IgD-negative memory B cell (primary cell): Measurements from ENCODE around the gene GPM6B. TPM values are rescaled to one million over a fixed set of nuclear protein-coding genes. Genes with fewer than 3 reads are reported as not detected.

ENCODE experiments used
- H3K27ac Mint-ChIP-seq, 3 donors: one replicate each; pipeline ENCODE4 v1.8.0; 2020 to 2022; ENCODE audit warnings: mild to moderate bottlenecking in 3 of 3, mixed read lengths in 3 of 3, moderate library complexity in 1 of 3
- H3K27me3 Mint-ChIP-seq: one replicate; pipeline ENCODE4 v1.8.0; 2021; ENCODE audit warnings: mixed read lengths
- H3K36me3 Mint-ChIP-seq: one replicate; pipeline ENCODE4 v1.8.0; 2020; ENCODE audit warnings: mild to moderate bottlenecking, mixed read lengths
- H3K4me1 Mint-ChIP-seq, 3 donors: one replicate each; pipeline ENCODE4 v1.8.0; 2020 to 2022; ENCODE audit warnings: mixed read lengths in 3 of 3, mild to moderate bottlenecking in 1 of 3
- H3K4me3 Mint-ChIP-seq, 4 donors: one replicate each; pipeline ENCODE4 v1.8.0; 2020 to 2022; ENCODE audit warnings: mild to moderate bottlenecking in 4 of 4, mixed read lengths in 4 of 4, moderate library complexity in 3 of 4
- H3K9me3 Mint-ChIP-seq, 3 donors: one replicate each; pipeline ENCODE4 v1.8.0; 2020 to 2021; ENCODE audit warnings: mixed read lengths in 3 of 3, mild to moderate bottlenecking in 1 of 3
- polyA plus RNA-seq: library from polyadenylated mRNA; unstranded; fragments of 300-500 nt; fragmentation: Illumina TruSeq; gene quantifications from one replicate; pipeline ENCODE4 v1.2.3, GENCODE V29; 2021

GPM6B gene
- polyA plus RNA-seq, 1 donor from 2014 or later: 1.5 TPM

- H3K4me3 Mint-ChIP-seq: no peak overlapping the region
- peaks cover 0 to 4% (median 0%) of the 10 kb centered on the region in 3 donors for H3K9me3 Mint-ChIP-seq
- peaks cover 13% of the 10 kb centered on the region for H3K27me3 Mint-ChIP-seq
- H3K4me1 Mint-ChIP-seq: peaks cover 0 to 2% (median 1%) of the 10 kb centered on the region in 3 donors
- H3K27ac Mint-ChIP-seq: no peak overlapping the region
- H3K36me3 Mint-ChIP-seq: no peaks in the 10 kb centered on the region
Measured at GRCh38 chrX:13794417-13794816, 22.5 kb downstream of the GPM6B start.

- Mint-ChIP-seq H3K4me3 (no peak overlapping the region), H3K27me3 (peaks cover 13% of the 10 kb centered on the region), H3K9me3 (peaks cover 0 to 4% (median 0%) of the 10 kb centered on the region in 3 donors), H3K27ac (no peak overlapping the region), H3K4me1 (peaks cover 0 to 2% (median 1%) of the 10 kb centered on the region in 3 donors), H3K36me3 (no peaks in the 10 kb centered on the region)
Measured at GRCh38 chrX:13793897-13794296, 23.0 kb downstream of the GPM6B start.

- Mint-ChIP-seq H3K27ac (no peak overlapping the region), H3K36me3 (no peaks in the 10 kb centered on the region), H3K4me1 (peaks cover 0 to 2% (median 1%) of the 10 kb centered on the region in 3 donors), H3K4me3 (no peak overlapping the region), H3K27me3 (peaks cover 15% of the 10 kb centered on the region), H3K9me3 (peaks cover 0 to 4% (median 0%) of the 10 kb centered on the region in 3 donors)
Measured at GRCh38 chrX:13791559-13791958, 25.3 kb downstream of the GPM6B start.

- no peak overlapping the region for H3K27ac Mint-ChIP-seq
- H3K4me1 Mint-ChIP-seq: peaks cover 0 to 2% (median 1%) of the 10 kb centered on the region in 3 donors
- no peaks in the 10 kb centered on the region for H3K36me3 Mint-ChIP-seq
- no peak overlapping the region for H3K4me3 Mint-ChIP-seq
- peaks cover 15% of the 10 kb centered on the region for H3K27me3 Mint-ChIP-seq
- H3K9me3 Mint-ChIP-seq: peaks cover 0 to 4% (median 0%) of the 10 kb centered on the region in 3 donors
Measured at GRCh38 chrX:13791145-13791544, 25.7 kb downstream of the GPM6B start.

GRCh38 chrX:13790206-13791131 lies 26.4 kb downstream of the GPM6B start:
- H3K9me3 Mint-ChIP-seq: peaks cover 0 to 4% (median 0%) of the 10 kb centered on the region in 3 donors

GRCh38 chrX:13786048-13786447 lies 30.8 kb downstream of the GPM6B start:
- Mint-ChIP-seq H3K36me3 (peaks cover 3% of the 10 kb centered on the region), H3K4me1 (peaks cover 0 to 4% (median 0%) of the 10 kb centered on the region in 3 donors), H3K9me3 (no peaks in the 10 kb centered on the region), H3K4me3 (no peak overlapping the region), H3K27me3 (peaks cover 12% of the 10 kb centered on the region), H3K27ac (no peak overlapping the region)

More at GRCh38 chrX:13790206-13791131, 26.4 kb downstream of the GPM6B start:
- no peak overlapping the region for H3K27ac Mint-ChIP-seq
- no peak overlapping the region for H3K4me3 Mint-ChIP-seq
- no peaks in the 10 kb centered on the region for H3K36me3 Mint-ChIP-seq
- peaks cover 0 to 2% (median 1%) of the 10 kb centered on the region in 3 donors for H3K4me1 Mint-ChIP-seq
- peaks cover 19% of the 10 kb centered on the region for H3K27me3 Mint-ChIP-seq

- no peaks in the 10 kb centered on the region for H3K9me3 Mint-ChIP-seq
- H3K4me3 Mint-ChIP-seq: no peak overlapping the region
- H3K27me3 Mint-ChIP-seq: peaks cover 5% of the 10 kb centered on the region
- no peak overlapping the region for H3K27ac Mint-ChIP-seq
- H3K4me1 Mint-ChIP-seq: peaks cover 0 to 4% (median 0%) of the 10 kb centered on the region in 3 donors
- peaks cover 6% of the 10 kb centered on the region for H3K36me3 Mint-ChIP-seq
Measured at GRCh38 chrX:13780868-13781427, 35.9 kb downstream of the GPM6B start.

GRCh38 chrX:13778916-13779315 lies 38.0 kb downstream of the GPM6B start:
- Mint-ChIP-seq H3K4me1 (peaks cover 0 to 4% (median 0%) of the 10 kb centered on the region in 3 donors), H3K36me3 (peaks cover 4% of the 10 kb centered on the region), H3K27ac (no peak overlapping the region), H3K27me3 (no peaks in the 10 kb centered on the region), H3K9me3 (no peaks in the 10 kb centered on the region), H3K4me3 (no peak overlapping the region)

- H3K36me3 Mint-ChIP-seq: peaks cover 7% of the 10 kb centered on the region
- H3K9me3 Mint-ChIP-seq: no peaks in the 10 kb centered on the region
- no peaks in the 10 kb centered on the region for H3K27me3 Mint-ChIP-seq
- H3K4me3 Mint-ChIP-seq: no peak overlapping the region
- H3K27ac Mint-ChIP-seq: peak overlapping the region in 1 of 3 donors; percentile 17
- H3K4me1 Mint-ChIP-seq: peaks cover 0 to 3% (median 0%) of the 10 kb centered on the region in 3 donors
Measured at GRCh38 chrX:13776387-13776786, 40.5 kb downstream of the GPM6B start.

- Mint-ChIP-seq H3K27ac (peak overlapping the region in 1 of 3 donors; percentile 17), H3K4me1 (no peaks in the 10 kb centered on the region), H3K9me3 (no peaks in the 10 kb centered on the region), H3K4me3 (no peak overlapping the region), H3K27me3 (no peaks in the 10 kb centered on the region), H3K36me3 (peaks cover 6% of the 10 kb centered on the region)
Measured at GRCh38 chrX:13775837-13776236, 41.1 kb downstream of the GPM6B start.

- H3K27me3 Mint-ChIP-seq: no peaks in the 10 kb centered on the region
- H3K4me3 Mint-ChIP-seq: no peak overlapping the region
- peaks cover 6% of the 10 kb centered on the region for H3K36me3 Mint-ChIP-seq
- H3K9me3 Mint-ChIP-seq: no peaks in the 10 kb centered on the region
- H3K4me1 Mint-ChIP-seq: no peaks in the 10 kb centered on the region
- H3K27ac Mint-ChIP-seq: peak overlapping the region in 1 of 3 donors; percentile 24
Measured at GRCh38 chrX:13774696-13775095, 42.2 kb downstream of the GPM6B start.

- no peaks in the 10 kb centered on the region for H3K27me3 Mint-ChIP-seq
- peaks cover 7% of the 10 kb centered on the region for H3K36me3 Mint-ChIP-seq
- H3K9me3 Mint-ChIP-seq: no peaks in the 10 kb centered on the region
- H3K4me3 Mint-ChIP-seq: no peak overlapping the region
- H3K4me1 Mint-ChIP-seq: peaks cover 0 to 4% (median 3%) of the 10 kb centered on the region in 3 donors
- H3K27ac Mint-ChIP-seq: no peak overlapping the region
Measured at GRCh38 chrX:13770013-13770535, 46.8 kb downstream of the GPM6B start.

GRCh38 chrX:13768939-13769338 lies 48.0 kb downstream of the GPM6B start:
- H3K36me3 Mint-ChIP-seq: peaks cover 9% of the 10 kb centered on the region
- no peak overlapping the region for H3K4me3 Mint-ChIP-seq
- peaks cover 0 to 4% (median 3%) of the 10 kb centered on the region in 3 donors for H3K4me1 Mint-ChIP-seq
- H3K9me3 Mint-ChIP-seq: no peaks in the 10 kb centered on the region
- H3K27me3 Mint-ChIP-seq: no peaks in the 10 kb centered on the region
- no peak overlapping the region for H3K27ac Mint-ChIP-seq

- Mint-ChIP-seq H3K4me1 (peaks cover 6 to 14% (median 6%) of the 10 kb centered on the region in 3 donors), H3K4me3 (no peak overlapping the region), H3K27me3 (no peaks in the 10 kb centered on the region), H3K36me3 (peaks cover 11% of the 10 kb centered on the region), H3K27ac (no peak overlapping the region), H3K9me3 (no peaks in the 10 kb centered on the region)
Measured at GRCh38 chrX:13764765-13765164, 52.1 kb downstream of the GPM6B start.

GRCh38 chrX:13764281-13764680 lies 52.6 kb downstream of the GPM6B start:
- Mint-ChIP-seq H3K4me1 (peaks cover 7 to 17% (median 9%) of the 10 kb centered on the region in 3 donors), H3K27me3 (no peaks in the 10 kb centered on the region), H3K36me3 (peaks cover 11% of the 10 kb centered on the region), H3K27ac (no peak overlapping the region), H3K4me3 (no peak overlapping the region), H3K9me3 (no peaks in the 10 kb centered on the region)
